GM10266 (cell line): ENCODE measurements around the gene LRRC2.

ENCODE experiments used
- DNase-seq: peaks from one replicate; pipeline ENCODE4 v3.0.0; 2012; ENCODE audit errors: extremely low spot score
- CTCF ChIP-seq: IDR thresholded peaks from 2 replicates; pipeline ENCODE4 v1.5.1; 2012; ENCODE audit warnings: mild to moderate bottlenecking, low read depth; ENCODE audit not compliant: control insufficient read depth, insufficient read depth; ENCODE audit errors: missing control alignments

The LRRC2 gene

GRCh38 chr3:46470831-46471230, 95.3 kb downstream of the LRRC2 start:
- no peak for DNase-seq
- TF ChIP-seq CTCF: no peak

GRCh38 chr3:46469680-46470357, 96.3 kb downstream of the LRRC2 start:
- TF ChIP-seq CTCF: no peak
- no peak for DNase-seq

- no peak for TF ChIP-seq CTCF
- DNase-seq: no peak
Observed at GRCh38 chr3:46468753-46469600, 97.1 kb downstream of the LRRC2 start.

GRCh38 chr3:46467562-46467961, 98.5 kb downstream of the LRRC2 start:
- no peak for TF ChIP-seq CTCF
- no peak for DNase-seq

DNA sequence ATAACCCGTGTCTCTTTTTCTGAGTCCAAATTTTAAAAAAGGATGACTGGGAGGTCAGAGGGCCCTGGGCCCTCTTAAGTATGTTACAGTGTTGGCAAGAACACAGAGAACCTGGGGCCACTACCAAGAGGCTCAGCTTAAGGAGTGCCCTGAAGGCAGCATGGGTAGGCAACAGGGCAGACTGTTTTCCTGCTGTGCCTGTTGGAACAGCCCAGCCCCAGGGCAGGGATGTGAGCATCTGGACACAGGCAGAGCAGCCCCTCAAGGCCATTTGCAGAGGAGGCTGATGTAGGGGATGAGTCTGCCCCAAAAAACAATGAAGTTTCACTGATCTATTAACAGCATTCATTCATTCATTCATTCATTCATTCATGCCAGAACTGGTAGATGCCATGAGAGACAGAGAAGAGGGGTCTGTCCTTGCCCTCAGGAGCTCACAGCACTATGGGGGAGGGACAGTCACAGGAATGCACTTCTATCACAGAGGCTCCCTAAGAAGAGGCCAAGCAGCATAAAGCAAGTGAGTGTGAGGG, 99.2 kb downstream of the LRRC2 start:
- TF ChIP-seq CTCF: no peak
- no peak for DNase-seq

- DNase-seq: no peak
- TF ChIP-seq CTCF: no peak
Observed at GRCh38 chr3:46466273-46466672, 99.8 kb downstream of the LRRC2 start.
